Right lobe of liver (tissue), 6 donors: ENCODE results near the gene ST6GALNAC6. TPM values are rescaled to one million over a fixed set of nuclear protein-coding genes. Genes with fewer than 3 reads are reported as not detected.
A peak's percentile ranks its signal among the peaks of the same experiment; 100 is the strongest.

ENCODE experiments used
- ATAC-seq, 4 donors: fragments of 200-7000 bp; cut with Tn5 transposase; one replicate each; pipeline ENCODE4 v1.9.1; 2020; ENCODE audit warnings: mild to moderate bottlenecking in 4 of 4, moderate library complexity in 4 of 4
- DNase-seq, 3 donors: peaks; one replicate each; pipeline ENCODE4 v3.0.0-alpha.2; 2020
- H3K27ac ChIP-seq, 3 donors: fragments of 200-600 bp; one replicate each; pipeline ENCODE4 v1.8.0; 2022
- H3K27me3 ChIP-seq, 2 donors: fragments of 200-600 bp; one replicate each; pipeline ENCODE4 v1.8.0; 2022
- H3K36me3 ChIP-seq, 4 donors: fragments of 200-600 bp; sonication (generic) in 1 of 4; one replicate each; pipeline versions ENCODE4 v1.5.1 to v1.8.0; 2017 to 2022; ENCODE audit warnings: control low read depth in 1 of 4
- H3K4me1 ChIP-seq, 4 donors: fragments of 200-600 bp; sonication (generic) in 1 of 4; one replicate each; pipeline versions ENCODE4 v1.5.1 to v1.8.0; 2017 to 2022; ENCODE audit warnings: control low read depth in 1 of 4
- H3K4me3 ChIP-seq, 3 donors: fragments of 200-600 bp; one replicate each; pipeline ENCODE4 v1.8.0; 2022
- H3K9me3 ChIP-seq, 4 donors: fragments of 200-600 bp; sonication (generic) in 1 of 4; one replicate each; pipeline versions ENCODE4 v1.5.1 to v1.8.0; 2017 to 2022; ENCODE audit warnings: control low read depth in 1 of 4
- CTCF ChIP-seq, 4 donors: fragments of 200-600 bp in 3 of 4; fragments of 450-650 bp in 1 of 4; IDR thresholded peaks; one replicate each; pipeline versions ENCODE4 v1.5.1 to v1.8.0; 2016 to 2022; ENCODE audit warnings: antibody characterized with exemption in 4 of 4, mild to moderate bottlenecking in 2 of 4
- POLR2A ChIP-seq: fragments of 450-650 bp; IDR thresholded peaks from one replicate; pipeline ENCODE4 v1.6.1; 2017; ENCODE audit warnings: antibody characterized with exemption, mild to moderate bottlenecking
- WGBS: methylation state at CpG from one replicate; pipeline ENCODE4 v1.1.6; 2018; ENCODE audit warnings: low coverage, low lambda C conversion rate; ENCODE audit not compliant: insufficient coverage; ENCODE audit errors: missing lambda C conversion rate; 5-methylcytosine and 5-hydroxymethylcytosine counted together
- intact Hi-C, 2 donors: fragments of 100-400 bp; cut with DNase I; formaldehyde crosslinking; loops; one replicate each; pipeline versions ENCODE4 v1.11.2 to v1.14.1; 2022
- total RNA-seq, 6 experiments: library from RNA; depleted of rRNA in 2 of 6; stranded (reverse); fragments of >200 nt in 2 of 6; fragmentation: NEBNext Ultra II Directional in 3 of 6; extraction: Animal tissue kit (Norgen Biotek cat#: 25700) in 3 of 6; gene quantifications; one replicate each; pipeline versions ENCODE4 v1.1.0 to v1.2.4, GENCODE V29; 2016 to 2023
- donor health status: DM: no; HTN: yes; CAD: no.
- donor health status: DM: no; HTN: no; CAD: no.
- donor health status: DM: no; HTN: no; CAD: no.
- donor health status: DM: no; HTN: yes; CAD: no.
- donor health status: DM: no; HTN: yes; CAD: no.

The ST6GALNAC6 gene
- total RNA-seq, 6 experiments from 2014 or later, result 22.5 to 40.3 (median 29.8) TPM

GRCh38 chr9:127863191-127863621 is 36.2 kb downstream of the ST6GALNAC6 start:
- 70% methylated on average over 13 of the region's 13 CpGs for WGBS
- TF ChIP-seq POLR2A (no peak), CTCF (IDR thresholded peaks at IDR 0.05) (no peak)
- DNase-seq (no peak), ATAC-seq (no peak)
- Histone ChIP-seq H3K36me3 (peaks cover 0 to 4% (median 0%) of the 10 kb centered on the region in 4 donors), H3K4me3 (no peak overlapping the region), H3K27ac (peak overlapping the region in 2 of 3 donors; percentile 51 to 78), H3K27me3 (no peaks in the 10 kb centered on the region), H3K4me1 (peaks cover 0 to 11% (median 5%) of the 10 kb centered on the region in 4 donors), H3K9me3 (no peaks in the 10 kb centered on the region)
- intact Hi-C loops, result no loop called here

- H3K27ac ChIP-seq, result peak overlapping the region; percentile 51 to 78 (median 59)
- ATAC-seq, result peak; percentile 75 to 86 (median 82)
- WGBS, result 38% methylated on average over 18 of the region's 29 CpGs
- H3K4me1 ChIP-seq, result peaks cover 0 to 14% (median 6%) of the 10 kb centered on the region in 4 donors
- H3K9me3 ChIP-seq, result no peaks in the 10 kb centered on the region
- DNase-seq, result peak; percentile 79 to 89 (median 88)
- H3K27me3 ChIP-seq, result no peaks in the 10 kb centered on the region
- intact Hi-C loops, result no loop called here
- H3K36me3 ChIP-seq, result no peaks in the 10 kb centered on the region
- no peak overlapping the region for H3K4me3 ChIP-seq
- TF ChIP-seq CTCF (IDR thresholded peaks at IDR 0.05) (no peak), POLR2A (no peak)
Observed at GRCh38 chr9:127862075-127863011, 37.1 kb downstream of the ST6GALNAC6 start.

DNA sequence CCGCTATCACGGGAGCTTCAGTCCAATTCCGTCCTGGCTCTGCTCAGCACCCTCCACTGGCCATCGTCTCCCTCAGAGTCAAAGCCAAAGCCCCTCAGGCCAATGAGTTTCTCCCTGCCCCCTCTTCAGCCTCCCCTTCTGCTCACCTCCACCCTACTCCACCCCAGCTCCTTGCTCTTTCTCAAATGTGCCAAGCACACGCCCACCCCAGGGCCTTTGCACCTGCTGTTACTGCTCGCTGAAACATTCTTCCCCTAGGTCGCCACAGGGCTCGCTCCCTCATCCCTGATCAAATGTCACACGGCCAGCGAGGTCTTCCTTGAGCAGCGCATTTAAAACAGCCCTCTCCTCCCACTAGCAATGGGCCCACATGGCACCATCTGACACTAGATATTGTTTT is 38.6 kb downstream of the ST6GALNAC6 start:
- no peak for DNase-seq
- intact Hi-C loops, result no loop called here
- TF ChIP-seq CTCF (IDR thresholded peaks at IDR 0.05) (no peak), POLR2A (no peak)
- no peak overlapping the region for H3K27ac ChIP-seq
- H3K4me1 ChIP-seq, result peaks cover 0 to 14% (median 6%) of the 10 kb centered on the region in 4 donors
- no peaks in the 10 kb centered on the region for H3K9me3 ChIP-seq
- H3K27me3 ChIP-seq, result no peaks in the 10 kb centered on the region
- H3K36me3 ChIP-seq, result no peaks in the 10 kb centered on the region
- WGBS, result 89% methylated on average over 8 of the region's 11 CpGs
- no peak for ATAC-seq
- no peak overlapping the region for H3K4me3 ChIP-seq

GRCh38 chr9:127860260-127860659 is 39.1 kb downstream of the ST6GALNAC6 start:
- Histone ChIP-seq H3K27me3 (no peaks in the 10 kb centered on the region), H3K4me1 (peaks cover 0 to 14% (median 6%) of the 10 kb centered on the region in 4 donors), H3K27ac (no peak overlapping the region), H3K9me3 (no peaks in the 10 kb centered on the region), H3K36me3 (no peaks in the 10 kb centered on the region), H3K4me3 (no peak overlapping the region)
- ATAC-seq (no peak), DNase-seq (no peak)
- TF ChIP-seq POLR2A (no peak), CTCF (IDR thresholded peaks at IDR 0.05) (no peak)
- intact Hi-C loops, result no loop called here
- WGBS, result 56% methylated on average over 7 of the region's 8 CpGs
